HG03520 (cell line): Measurements from ENCODE around the gene MVP.

Experiments
- ATAC-seq: cut with Tn5 transposase; IDR thresholded peaks from one replicate; pipeline ENCODE4 v1.9.1; 2021; ENCODE audit warnings: mild to moderate bottlenecking, moderate library complexity; ENCODE audit not compliant: unreplicated experiment

MVP gene

DNA sequence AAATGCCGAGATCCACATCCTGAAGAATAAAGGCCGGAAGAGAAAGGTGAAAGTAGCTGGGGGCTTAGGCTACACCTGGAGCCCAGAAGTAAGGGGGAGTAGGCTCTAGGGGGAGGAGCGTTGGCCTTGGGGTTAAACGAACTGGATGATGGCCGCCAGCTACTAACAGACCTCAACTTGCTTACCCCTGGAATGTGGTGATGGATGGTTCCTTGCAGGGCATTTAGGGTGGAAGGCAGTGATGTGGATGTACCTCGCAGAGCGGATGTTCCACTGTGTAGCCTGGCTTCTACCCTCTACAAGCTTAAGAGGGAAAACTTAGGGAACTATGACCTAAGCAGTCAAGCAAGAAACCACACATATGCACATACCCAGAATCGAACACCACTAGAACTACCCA is 16.2 kb upstream of the MVP start:
- no peak for ATAC-seq

DNA sequence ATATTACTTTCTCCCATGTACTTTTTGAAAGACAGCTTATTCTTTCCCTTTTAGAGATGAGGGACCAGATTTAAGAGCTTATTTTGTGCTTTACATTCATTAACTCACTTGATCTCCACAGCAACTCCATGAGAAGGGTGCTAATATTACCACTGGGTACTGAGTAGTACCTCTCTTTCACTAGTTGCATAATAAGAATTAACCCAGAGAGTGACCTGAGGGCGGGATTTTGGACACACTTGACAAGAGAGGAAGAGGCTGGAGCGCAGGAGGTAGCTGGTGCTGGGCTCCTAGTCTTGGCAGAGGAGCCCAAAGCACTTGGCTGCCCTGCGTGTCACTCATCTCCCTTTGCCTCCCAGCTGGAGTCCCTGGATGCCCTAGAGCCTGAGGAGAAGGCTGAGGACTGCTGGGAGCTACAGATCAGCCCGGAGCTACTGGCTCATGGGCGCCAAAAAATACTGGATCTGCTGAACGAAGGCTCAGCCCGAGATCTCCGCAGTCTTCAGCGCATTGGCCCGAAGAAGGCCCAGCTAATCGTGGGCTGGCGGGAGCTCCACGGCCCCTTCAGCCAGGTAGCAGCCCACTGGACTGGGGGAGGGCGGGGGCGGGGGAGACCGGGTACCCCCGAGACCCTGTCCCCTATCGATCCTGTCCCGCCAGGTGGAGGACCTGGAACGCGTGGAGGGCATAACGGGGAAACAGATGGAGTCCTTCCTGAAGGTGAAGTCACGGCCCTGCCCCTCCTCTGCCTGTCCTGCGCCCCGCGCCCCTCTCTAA is 15.6 kb upstream of the MVP start:
- ATAC-seq: no peak

DNA sequence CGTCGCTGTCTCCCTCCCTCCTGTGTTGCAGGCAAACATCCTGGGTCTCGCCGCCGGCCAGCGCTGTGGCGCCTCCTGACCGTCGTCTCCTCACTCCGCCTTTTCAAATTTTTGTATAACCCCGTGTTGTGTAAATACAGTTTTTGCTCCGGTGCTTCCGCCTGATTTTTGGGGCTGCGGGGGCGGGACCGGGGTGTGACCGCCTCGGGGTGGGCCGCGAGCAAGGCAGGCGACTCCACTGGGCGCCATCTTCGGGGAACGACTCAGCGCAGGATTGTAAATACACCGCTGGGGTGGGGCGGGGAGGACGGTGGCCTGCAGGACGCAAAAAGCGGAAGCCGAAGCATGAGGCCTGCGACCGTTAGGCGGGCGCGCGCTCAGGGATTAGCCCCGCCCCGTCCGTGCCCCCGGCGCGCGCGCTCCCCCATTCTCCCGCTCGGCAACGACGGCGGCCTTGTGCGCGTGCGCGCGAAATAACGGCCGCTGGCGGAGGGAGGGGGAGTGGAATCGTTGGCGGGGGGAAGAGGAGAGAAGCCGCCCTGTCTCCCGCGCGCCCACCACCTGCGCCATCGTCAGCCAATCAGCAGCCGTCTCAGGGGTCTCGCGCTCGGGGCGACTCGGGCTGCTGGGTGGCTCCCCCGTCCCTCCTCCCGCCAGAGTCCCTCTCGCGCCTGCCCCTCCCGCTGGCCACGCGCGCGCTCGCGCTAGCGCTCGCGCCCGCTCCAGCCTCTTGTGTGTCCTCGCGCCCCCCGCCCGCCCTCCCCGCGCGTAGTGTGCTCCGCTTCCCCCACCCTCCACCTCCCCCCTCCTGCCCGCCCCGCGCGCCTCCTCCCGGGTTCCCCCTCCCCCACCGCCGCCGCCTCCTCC is 14.8 kb upstream of the MVP start:
- peak; percentile 49 for ATAC-seq

DNA sequence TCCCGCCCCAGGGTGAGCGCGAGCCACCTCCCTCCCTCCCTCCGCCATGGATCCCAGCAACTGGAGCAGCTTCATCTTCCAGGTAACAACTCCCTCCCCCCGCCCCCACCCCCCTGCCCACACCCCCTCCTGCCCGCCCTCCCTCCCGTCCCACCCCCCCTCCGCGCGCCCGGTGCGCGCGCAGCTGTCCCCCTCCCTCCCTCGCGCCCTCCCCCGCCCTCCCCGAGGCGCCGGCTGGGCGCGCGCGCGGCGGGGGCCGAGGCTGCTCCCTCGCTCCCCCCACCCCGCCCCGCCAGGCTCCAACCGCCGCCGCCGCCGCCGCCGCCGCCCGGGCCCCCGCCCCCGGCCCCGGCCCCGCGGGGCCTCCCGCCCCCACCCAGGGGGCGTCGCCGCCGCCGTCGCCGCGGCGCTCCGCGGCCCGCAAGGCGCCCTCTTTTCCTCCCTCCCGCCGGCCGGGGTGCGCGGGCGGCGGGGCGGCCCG is 14.1 kb upstream of the MVP start, which contains the start of gene MAZ:
TSS of gene MAZ (plus strand) at position 431 of the 481 bp plus-strand sequence. CDS start 173 bp downstream, outside the sequence.
- ATAC-seq: no peak

DNA sequence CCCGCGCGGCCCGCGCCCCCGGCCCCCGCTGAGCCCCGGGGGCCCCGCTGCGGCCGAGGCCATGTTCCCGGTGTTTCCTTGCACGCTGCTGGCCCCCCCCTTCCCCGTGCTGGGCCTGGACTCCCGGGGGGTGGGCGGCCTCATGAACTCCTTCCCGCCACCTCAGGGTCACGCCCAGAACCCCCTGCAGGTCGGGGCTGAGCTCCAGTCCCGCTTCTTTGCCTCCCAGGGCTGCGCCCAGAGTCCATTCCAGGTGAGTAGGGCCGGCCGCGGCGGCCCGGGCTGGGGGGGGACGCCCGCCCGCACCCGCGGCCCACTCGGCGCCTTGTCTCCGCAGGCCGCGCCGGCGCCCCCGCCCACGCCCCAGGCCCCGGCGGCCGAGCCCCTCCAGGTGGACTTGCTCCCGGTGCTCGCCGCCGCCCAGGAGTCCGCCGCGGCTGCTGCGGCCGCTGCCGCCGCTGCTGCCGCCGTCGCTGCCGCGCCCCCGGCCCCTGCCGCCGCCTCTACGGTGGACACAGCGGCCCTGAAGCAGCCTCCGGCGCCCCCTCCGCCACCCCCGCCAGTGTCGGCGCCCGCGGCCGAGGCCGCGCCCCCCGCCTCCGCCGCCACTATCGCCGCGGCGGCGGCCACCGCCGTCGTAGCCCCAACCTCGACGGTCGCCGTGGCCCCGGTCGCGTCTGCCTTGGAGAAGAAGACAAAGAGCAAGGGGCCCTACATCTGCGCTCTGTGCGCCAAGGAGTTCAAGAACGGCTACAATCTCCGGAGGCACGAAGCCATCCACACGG is 13.4 kb upstream of the MVP start:
- no peak for ATAC-seq

DNA sequence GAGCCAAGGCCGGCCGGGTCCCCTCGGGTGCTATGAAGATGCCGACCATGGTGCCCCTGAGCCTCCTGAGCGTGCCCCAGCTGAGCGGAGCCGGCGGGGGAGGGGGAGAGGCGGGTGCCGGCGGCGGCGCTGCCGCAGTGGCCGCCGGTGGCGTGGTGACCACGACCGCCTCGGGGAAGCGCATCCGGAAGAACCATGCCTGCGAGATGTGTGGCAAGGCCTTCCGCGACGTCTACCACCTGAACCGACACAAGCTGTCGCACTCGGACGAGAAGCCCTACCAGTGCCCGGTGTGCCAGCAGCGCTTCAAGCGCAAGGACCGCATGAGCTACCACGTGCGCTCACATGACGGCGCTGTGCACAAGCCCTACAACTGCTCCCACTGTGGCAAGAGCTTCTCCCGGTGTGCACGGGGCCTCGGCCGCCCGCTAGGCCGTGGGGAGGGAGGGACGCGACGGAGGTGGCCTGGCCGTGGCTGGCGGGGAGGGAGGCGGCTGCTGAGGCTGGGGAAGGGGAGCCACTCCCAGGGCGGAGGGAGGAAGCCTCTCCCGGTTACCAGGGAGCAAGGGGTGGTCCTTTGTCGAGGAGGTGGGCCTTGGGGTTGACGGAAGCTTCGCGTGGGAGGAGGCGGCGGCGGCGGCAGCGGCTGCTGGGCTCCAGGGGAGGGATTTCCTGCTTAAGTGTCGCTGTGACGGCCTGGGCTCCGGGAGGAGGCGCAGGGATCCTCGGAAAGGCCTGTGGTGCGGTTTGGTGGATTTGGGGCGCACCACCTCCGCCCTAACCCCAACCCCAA is 12.6 kb upstream of the MVP start:
- no peak for ATAC-seq

DNA sequence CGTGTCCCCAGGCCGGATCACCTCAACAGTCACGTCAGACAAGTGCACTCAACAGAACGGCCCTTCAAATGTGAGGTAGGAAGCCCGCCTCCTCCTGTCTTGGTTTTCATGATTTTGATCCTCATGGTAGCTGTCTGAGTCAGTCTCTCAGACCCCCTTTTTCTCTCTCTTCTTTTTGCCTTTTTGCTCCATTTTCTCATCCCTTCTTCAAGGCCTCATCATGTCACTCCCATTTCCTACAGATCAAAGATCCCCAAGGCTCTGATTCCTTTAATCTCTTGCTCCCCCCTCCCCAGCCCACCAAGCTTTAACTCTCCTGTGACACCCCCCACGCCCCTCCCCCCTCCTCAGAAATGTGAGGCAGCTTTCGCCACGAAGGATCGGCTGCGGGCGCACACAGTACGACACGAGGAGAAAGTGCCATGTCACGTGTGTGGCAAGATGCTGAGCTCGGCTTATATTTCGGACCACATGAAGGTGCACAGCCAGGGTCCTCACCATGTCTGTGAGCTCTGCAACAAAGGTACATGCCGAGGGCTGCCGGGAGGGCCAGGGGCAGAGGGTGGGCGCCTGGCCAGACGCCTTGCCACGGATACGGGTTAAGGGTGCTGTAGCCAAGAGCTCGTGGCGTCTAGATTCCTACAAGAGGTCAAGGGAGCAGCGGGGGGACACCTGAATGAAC is 11.9 kb upstream of the MVP start:
- no peak for ATAC-seq

DNA sequence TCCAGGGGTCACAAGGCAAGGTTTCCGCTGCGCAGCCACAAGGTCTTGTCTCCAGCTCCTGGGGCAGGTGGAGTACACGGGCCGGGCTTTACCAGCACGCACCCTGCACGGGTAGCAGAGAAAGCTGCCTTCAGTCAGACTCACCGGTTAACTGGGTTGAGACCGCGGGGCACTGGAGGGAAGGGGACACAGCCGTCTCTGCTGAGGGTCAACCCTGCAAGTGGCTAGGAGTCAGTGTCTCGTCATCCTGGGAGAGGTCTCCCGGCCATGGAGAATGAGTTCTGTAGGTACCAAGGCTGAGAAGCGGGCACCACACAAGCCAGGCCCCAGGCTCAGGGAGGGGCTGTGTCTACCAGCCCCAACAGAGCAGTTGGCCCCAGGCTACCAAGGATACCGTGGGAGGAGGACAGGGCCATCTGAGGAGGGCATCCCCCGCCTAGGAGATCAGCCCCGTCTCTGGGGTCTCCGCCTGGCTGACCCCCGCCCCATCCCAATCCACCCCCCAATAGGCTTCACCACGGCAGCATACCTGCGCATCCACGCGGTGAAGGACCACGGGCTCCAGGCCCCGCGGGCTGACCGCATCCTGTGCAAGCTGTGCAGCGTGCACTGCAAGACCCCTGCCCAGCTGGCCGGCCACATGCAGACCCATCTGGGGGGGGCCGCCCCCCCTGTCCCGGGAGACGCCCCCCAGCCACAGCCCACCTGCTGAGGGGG is 11.1 kb upstream of the MVP start:
- ATAC-seq: no peak

DNA sequence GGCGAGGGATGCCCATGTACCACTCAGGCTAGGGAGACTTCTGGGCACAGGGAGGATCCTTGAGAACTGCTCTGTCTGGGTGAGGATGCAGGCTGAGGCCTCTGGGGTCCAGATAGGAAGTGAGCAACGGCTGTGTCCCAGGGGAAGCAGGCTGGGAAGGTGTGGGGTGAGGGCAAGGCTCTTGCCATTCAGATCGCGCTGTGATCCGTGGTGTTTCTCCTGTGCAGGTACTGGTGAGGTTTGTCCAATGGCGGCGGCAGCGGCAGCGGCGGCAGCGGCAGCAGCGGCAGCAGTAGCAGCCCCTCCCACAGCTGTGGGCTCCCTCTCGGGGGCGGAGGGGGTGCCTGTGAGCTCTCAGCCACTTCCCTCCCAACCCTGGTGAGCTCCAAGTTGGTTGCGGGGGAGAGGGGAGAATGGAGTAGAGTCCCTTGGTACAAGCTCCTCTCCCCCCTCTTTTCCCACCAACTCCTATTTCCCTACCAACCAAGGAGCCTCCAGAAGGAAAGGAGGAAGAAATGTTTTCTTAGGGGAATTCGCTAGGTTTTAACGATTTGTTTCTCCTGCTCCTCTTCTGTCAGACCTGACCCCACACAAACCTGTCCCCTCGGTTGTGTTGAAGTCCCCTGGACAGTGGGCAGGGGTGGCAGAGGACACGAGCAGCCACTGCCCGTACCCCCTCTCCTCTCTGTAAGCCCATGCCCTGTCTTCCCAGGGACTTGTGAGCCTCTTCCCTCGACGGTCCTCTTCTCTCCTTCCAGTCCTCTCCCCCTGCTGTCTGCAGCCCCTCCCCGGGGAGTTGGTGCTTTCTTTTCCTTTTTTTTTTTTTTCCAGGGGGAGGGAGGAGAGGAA is 10.2 kb upstream of the MVP start:
- ATAC-seq: no peak

DNA sequence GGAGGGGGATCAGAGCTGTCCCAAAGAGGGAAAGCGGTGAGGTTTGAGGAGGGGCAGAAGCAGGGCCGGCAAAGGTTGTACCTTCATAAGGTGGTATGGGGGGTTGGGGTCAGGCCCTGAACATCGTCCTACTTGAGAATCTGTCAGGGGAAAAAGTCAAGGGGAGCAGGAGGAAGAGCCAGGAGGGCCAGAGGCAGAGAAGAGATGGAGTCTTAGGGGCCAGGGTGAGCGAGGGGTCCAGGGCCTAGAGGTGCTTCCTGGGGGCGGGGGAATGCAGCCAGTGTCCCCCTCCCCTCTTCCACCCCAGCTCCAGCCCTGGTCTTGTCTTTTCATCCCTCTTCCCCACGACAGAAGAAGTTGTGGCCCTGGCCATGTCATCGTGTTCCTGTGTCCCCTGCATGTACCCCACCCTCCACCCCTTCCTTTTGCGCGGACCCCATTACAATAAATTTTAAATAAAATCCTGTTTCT is 9.5 kb upstream of the MVP start:
- no peak for ATAC-seq

DNA sequence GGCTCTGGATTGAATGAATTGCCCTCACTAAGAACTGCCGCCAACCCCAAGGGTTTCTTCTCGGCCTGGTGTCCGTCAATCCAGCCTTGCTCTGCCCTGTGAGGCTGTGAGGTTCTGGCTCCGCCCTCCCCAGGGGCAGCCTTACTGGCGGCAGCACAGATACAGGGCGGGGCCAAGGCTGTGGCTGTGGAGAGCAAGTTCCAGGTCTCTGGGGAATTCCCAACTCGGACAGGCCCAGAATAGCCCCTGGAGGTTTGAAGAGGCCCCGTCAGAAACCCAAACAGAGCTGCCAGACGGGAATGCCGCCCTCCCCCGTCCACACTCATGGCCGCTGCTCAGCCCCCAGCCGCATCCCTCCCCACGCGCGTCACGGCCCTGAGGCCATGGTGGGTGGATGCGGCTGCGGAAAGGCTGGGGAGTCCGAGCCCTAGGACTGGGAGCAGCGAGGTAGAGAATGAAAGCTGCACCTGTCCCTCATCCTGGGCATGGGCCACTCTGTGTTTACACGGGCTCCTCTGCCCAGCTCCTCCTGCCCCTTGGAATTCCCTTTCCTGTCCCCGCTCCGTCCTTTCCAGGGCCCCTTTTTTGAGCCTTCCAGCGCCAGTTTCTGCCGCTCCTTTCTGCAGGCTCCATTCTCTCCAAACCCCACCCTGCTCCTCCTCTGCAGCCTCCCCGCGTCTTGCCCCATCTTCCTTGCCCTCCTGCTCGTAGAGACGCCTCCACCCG is 8.9 kb upstream of the MVP start:
- no peak for ATAC-seq

DNA sequence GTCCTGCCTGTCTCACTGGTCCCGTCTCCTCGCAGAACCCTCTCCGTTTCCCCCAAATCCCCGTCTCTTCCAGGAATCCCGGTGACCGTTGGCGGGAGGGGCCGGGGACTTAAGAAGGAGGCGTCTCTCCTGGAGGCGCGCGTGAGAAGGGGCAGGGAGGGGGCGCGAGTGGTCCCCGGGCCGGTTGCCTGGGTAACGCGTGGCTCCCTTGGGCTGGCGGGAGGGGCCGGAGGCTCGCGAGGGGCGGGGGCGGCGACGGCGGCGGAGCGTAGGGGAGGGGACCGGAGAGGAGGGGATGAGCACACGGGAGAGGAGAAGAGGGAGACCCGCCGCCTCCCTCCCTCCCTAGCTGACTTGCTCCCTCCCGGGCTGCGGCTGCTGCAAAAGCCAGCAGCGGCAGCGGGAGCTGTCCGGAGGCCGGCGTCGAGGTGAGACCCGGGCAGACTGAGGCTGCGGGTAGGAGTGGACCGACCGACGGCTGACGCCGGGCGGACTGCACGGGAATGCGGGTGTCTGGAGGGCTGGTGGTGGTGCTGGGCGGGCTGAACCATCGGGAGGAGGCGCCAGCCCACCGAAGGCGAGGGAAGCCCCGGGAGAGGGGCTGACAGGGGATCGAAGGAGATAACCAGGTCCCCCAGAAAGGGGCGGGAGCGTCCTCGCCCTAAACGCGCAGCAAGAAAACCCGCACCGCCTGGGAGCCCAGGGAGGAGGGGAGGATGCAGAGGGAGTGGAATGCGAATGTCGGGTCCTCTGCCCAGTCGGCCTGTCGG is 8.2 kb upstream of the MVP start, which contains the start of gene PRRT2:
TSS of gene PRRT2 (plus strand) at position 298 of the 770 bp plus-strand sequence. CDS start 862 bp downstream, outside the sequence.
- ATAC-seq: no peak

DNA sequence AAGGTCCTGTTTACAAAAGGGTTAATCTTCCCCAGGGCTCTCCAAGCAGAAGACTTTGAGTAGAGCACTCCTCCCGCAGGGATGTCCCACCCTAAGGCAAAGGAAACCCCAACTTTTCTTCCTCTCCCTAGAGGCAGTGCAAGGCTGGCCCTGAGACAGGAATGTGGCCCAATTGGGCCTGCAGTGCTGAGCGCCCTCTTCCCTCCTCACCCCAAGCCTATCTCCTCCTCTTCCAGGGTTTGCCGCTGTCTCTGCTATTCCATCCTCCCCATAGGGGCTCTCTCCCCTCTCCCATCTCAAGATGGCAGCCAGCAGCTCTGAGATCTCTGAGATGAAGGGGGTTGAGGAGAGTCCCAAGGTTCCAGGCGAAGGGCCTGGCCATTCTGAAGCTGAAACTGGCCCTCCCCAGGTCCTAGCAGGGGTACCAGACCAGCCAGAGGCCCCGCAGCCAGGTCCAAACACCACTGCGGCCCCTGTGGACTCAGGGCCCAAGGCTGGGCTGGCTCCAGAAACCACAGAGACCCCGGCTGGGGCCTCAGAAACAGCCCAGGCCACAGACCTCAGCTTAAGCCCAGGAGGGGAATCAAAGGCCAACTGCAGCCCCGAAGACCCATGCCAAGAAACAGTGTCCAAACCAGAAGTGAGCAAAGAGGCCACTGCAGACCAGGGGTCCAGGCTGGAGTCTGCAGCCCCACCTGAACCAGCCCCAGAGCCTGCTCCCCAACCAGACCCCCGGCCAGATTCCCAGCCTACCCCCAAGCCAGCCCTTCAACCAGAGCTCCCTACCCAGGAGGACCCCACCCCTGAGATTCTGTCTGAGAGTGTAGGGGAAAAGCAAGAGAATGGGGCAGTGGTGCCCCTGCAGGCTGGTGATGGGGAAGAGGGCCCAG is 7.3 kb upstream of the MVP start:
- ATAC-seq: no peak

DNA sequence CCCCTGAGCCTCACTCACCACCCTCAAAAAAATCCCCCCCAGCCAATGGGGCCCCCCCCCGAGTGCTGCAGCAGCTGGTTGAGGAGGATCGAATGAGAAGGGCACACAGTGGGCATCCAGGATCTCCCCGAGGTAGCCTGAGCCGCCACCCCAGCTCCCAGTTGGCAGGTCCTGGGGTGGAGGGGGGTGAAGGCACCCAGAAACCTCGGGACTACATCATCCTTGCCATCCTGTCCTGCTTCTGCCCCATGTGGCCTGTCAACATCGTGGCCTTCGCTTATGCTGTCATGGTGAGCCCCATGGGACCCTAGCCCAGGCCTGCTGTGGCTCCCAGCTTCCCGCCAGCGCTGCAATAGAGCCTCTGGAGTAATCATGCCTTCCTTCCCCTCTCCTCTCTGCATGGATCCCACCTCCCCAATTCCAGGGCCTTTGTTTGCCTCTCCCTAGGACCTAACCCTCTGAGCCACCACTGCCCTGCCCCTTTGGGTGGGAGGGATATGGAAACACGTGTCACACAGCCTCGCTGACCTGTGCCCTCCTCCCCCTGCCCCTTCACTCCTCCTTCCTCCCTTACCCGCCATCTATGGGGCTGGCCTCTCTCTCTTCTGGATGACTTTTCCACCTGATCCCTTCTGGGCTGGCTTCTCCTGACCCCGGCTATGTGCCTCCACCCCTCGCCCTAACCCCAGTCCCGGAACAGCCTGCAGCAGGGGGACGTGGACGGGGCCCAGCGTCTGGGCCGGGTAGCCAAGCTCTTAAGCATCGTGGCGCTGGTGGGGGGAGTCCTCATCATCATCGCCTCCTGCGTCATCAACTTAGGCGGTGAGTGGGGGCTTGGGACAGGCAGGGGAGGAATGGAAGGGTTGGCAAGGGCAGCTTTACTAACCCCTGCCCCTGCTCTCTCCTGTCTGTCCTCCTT is 6.4 kb upstream of the MVP start:
- ATAC-seq: no peak
